ENCODE data around the gene HEXD.
"Not testable (repeated sequence)": the region's sequence is repeated elsewhere in the genome, so short reads cannot be mapped to it uniquely, and the experiment has no call there.

The HEXD gene

GRCh38 chr17:82411396-82412053 lies 6.6 kb upstream of the HEXD start:
- CTCF ChIA-PET: interaction anchor here (0.7 to 6.6 kb wide), 2 partner anchors 10 to 61 kb away, joined by 3 to 84 read pairs; no protein-coding TSS in a partner anchor

GRCh38 chr17:82412081-82412480 lies 6.1 kb upstream of the HEXD start:
- POLR2A ChIA-PET; DNase-seq (ENCODE audit: low read depth, low spot score); H3K4me3 ChIP-seq (ENCODE audit: low read depth, low read length): not testable (repeated sequence)
- CTCF ChIA-PET: interaction anchor here (0.7 to 6.6 kb wide), 2 partner anchors 10 to 61 kb away, joined by 3 to 84 read pairs; no protein-coding TSS in a partner anchor

More at GRCh38 chr17:82411396-82412053, 6.6 kb upstream of the HEXD start:
- no peak for TF ChIP-seq CTCF (IDR thresholded peaks at IDR 0.05; ENCODE audit: insufficient read depth, low read length, missing control alignments)
- POLR2A ChIA-PET: no interaction called here
- H3K4me3 ChIP-seq (ENCODE audit: low read depth, low read length): no peak overlapping the region
- no peak for DNase-seq (ENCODE audit: low read depth, low spot score)

- ChIA-PET POLR2A (no interaction called here), CTCF (interaction anchor here (1.1 to 7.1 kb wide), 8 partner anchors 10 to 113 kb away, joined by 3 to 84 read pairs (median 8); partner anchors contain the start of gene TEX19)
- no peak for TF ChIP-seq CTCF (IDR thresholded peaks at IDR 0.05; ENCODE audit: insufficient read depth, low read length, missing control alignments)
- no peak overlapping the region for H3K4me3 ChIP-seq (ENCODE audit: low read depth, low read length)
- DNase-seq (ENCODE audit: low read depth, low spot score): no peak
Measured at GRCh38 chr17:82412535-82413520, 5.3 kb upstream of the HEXD start.

GRCh38 chr17:82414548-82415281 lies 3.4 kb upstream of the HEXD start:
- no peak for DNase-seq (ENCODE audit: low read depth, low spot score)
- POLR2A ChIA-PET: interaction anchor here (0.5 kb wide), 1 partner anchor 80 kb away, joined by 3 read pairs; no protein-coding TSS in a partner anchor
- CTCF ChIA-PET: interaction anchor here (0.9 to 7.1 kb wide), 17 partner anchors 10 to 384 kb away, joined by 3 to 84 read pairs (median 4); partner anchors contain the start of genes CD7 and TEX19
- no peak overlapping the region for H3K4me3 ChIP-seq (ENCODE audit: low read depth, low read length)
- TF ChIP-seq CTCF (IDR thresholded peaks at IDR 0.05; ENCODE audit: insufficient read depth, low read length, missing control alignments): peak; percentile 44

- no peak overlapping the region for H3K4me3 ChIP-seq (ENCODE audit: low read depth, low read length)
- CTCF ChIA-PET: interaction anchor here (1.1 to 7.1 kb wide), 13 partner anchors 11 to 385 kb away, joined by 3 to 84 read pairs (median 5); partner anchors contain the start of gene TEX19
- POLR2A ChIA-PET: interaction anchor here (0.5 kb wide), 1 partner anchor 81 kb away, joined by 3 read pairs; no protein-coding TSS in a partner anchor
- no peak for DNase-seq (ENCODE audit: low read depth, low spot score)
- no peak for TF ChIP-seq CTCF (IDR thresholded peaks at IDR 0.05; ENCODE audit: insufficient read depth, low read length, missing control alignments)
Measured at GRCh38 chr17:82415336-82415735, 2.8 kb upstream of the HEXD start.

- DNase-seq (ENCODE audit: low read depth, low spot score): no peak
- H3K4me3 ChIP-seq (ENCODE audit: low read depth, low read length): no peak overlapping the region
- ChIA-PET POLR2A (no interaction called here), CTCF (interaction anchor here (0.7 to 7.1 kb wide), 10 partner anchors 9 to 116 kb away, joined by 3 to 61 read pairs (median 4); no protein-coding TSS in a partner anchor)
- TF ChIP-seq CTCF (IDR thresholded peaks at IDR 0.05; ENCODE audit: insufficient read depth, low read length, missing control alignments): no peak
Measured at GRCh38 chr17:82415786-82416185, 2.4 kb upstream of the HEXD start.

All from AG04449 (cell line).